Subcutaneous abdominal adipose tissue (tissue), 5 donors: ENCODE results near the gene CADM1.

ENCODE experiments used
- H3K27ac ChIP-seq: one replicate; pipeline ENCODE4 v1.7.0; 2013; ENCODE audit warnings: low read depth, mild to moderate bottlenecking, inconsistent platforms, low read length, moderate library complexity
- H3K27me3 ChIP-seq, 5 donors: one replicate each; pipeline ENCODE4 v1.7.0; 2013; ENCODE audit warnings: low read length in 5 of 5, inconsistent platforms in 1 of 5; ENCODE audit not compliant: control insufficient read depth in 5 of 5, insufficient read depth in 4 of 5
- H3K36me3 ChIP-seq, 5 donors: one replicate each; pipeline ENCODE4 v1.7.0; 2013; ENCODE audit warnings: low read length in 5 of 5; ENCODE audit not compliant: control insufficient read depth in 5 of 5, insufficient read depth in 5 of 5
- H3K4me1 ChIP-seq, 5 donors: one replicate each; pipeline ENCODE4 v1.7.0; 2013; ENCODE audit warnings: low read length in 5 of 5, mild to moderate bottlenecking in 3 of 5, moderate library complexity in 1 of 5; ENCODE audit not compliant: control insufficient read depth in 5 of 5, insufficient read depth in 5 of 5
- H3K4me3 ChIP-seq, 5 donors: one replicate each; pipeline ENCODE4 v1.7.0; 2013; ENCODE audit warnings: low read length in 5 of 5, low read depth in 1 of 5
- H3K9ac ChIP-seq, 5 donors: one replicate each; pipeline ENCODE4 v1.7.0; 2013; ENCODE audit warnings: low read length in 5 of 5, mild to moderate bottlenecking in 4 of 5, moderate library complexity in 3 of 5
- H3K9me3 ChIP-seq, 5 donors: one replicate each; pipeline ENCODE4 v1.7.0; 2013; ENCODE audit warnings: low read length in 5 of 5; ENCODE audit not compliant: control insufficient read depth in 5 of 5
- donor health status: healthy.
- donor health status: healthy.
- donor health status: healthy.
- donor health status: healthy.
- donor health status: healthy.

CADM1 gene

GRCh38 chr11:115314330-115314920 lies 189.8 kb downstream of the CADM1 start:
- no peak overlapping the region for H3K27ac ChIP-seq
- no peaks in the 10 kb centered on the region for H3K4me1 ChIP-seq
- no peak overlapping the region for H3K9ac ChIP-seq
- H3K27me3 ChIP-seq, result no peaks in the 10 kb centered on the region
- H3K36me3 ChIP-seq, result no peaks in the 10 kb centered on the region
- H3K9me3 ChIP-seq, result no peaks in the 10 kb centered on the region
- no peak overlapping the region for H3K4me3 ChIP-seq

GRCh38 chr11:115313224-115313838 lies 190.9 kb downstream of the CADM1 start:
- no peak overlapping the region for H3K9ac ChIP-seq
- no peak overlapping the region for H3K4me3 ChIP-seq
- no peaks in the 10 kb centered on the region for H3K4me1 ChIP-seq
- H3K27me3 ChIP-seq, result no peaks in the 10 kb centered on the region
- no peaks in the 10 kb centered on the region for H3K9me3 ChIP-seq
- H3K27ac ChIP-seq, result no peak overlapping the region
- no peaks in the 10 kb centered on the region for H3K36me3 ChIP-seq

GRCh38 chr11:115311949-115312348 lies 192.3 kb downstream of the CADM1 start:
- no peak overlapping the region for H3K4me3 ChIP-seq
- no peaks in the 10 kb centered on the region for H3K9me3 ChIP-seq
- H3K4me1 ChIP-seq, result no peaks in the 10 kb centered on the region
- no peak overlapping the region for H3K9ac ChIP-seq
- no peaks in the 10 kb centered on the region for H3K36me3 ChIP-seq
- H3K27ac ChIP-seq, result no peak overlapping the region
- no peaks in the 10 kb centered on the region for H3K27me3 ChIP-seq

DNA sequence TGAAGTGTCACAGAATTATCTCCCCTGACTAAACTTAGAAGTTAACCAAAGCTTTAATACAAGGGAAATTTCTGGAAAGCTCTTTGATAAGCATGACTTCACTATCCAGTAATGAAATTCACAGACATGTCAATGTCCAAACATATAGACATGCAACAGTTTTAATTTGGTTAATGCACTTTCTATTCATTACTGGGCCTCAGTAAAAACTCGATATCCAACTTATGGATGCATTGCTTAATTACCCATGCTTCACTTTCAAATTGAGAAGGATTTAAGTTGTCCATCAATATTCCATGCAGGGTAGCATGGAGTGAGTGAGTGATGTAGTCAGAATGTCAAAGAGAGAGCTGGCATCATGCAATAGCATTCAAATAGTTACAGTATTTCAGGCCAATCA lies 197.5 kb downstream of the CADM1 start:
- no peak overlapping the region for H3K9ac ChIP-seq
- H3K4me1 ChIP-seq, result no peaks in the 10 kb centered on the region
- H3K36me3 ChIP-seq, result no peaks in the 10 kb centered on the region
- no peak overlapping the region for H3K4me3 ChIP-seq
- no peaks in the 10 kb centered on the region for H3K9me3 ChIP-seq
- no peak overlapping the region for H3K27ac ChIP-seq
- H3K27me3 ChIP-seq, result no peaks in the 10 kb centered on the region

- no peaks in the 10 kb centered on the region for H3K9me3 ChIP-seq
- no peak overlapping the region for H3K4me3 ChIP-seq
- no peak overlapping the region for H3K27ac ChIP-seq
- no peaks in the 10 kb centered on the region for H3K4me1 ChIP-seq
- H3K9ac ChIP-seq, result no peak overlapping the region
- no peaks in the 10 kb centered on the region for H3K27me3 ChIP-seq
- H3K36me3 ChIP-seq, result no peaks in the 10 kb centered on the region
These were observed 199.3 kb downstream of the CADM1 start for GRCh38 chr11:115304774-115305472.

DNA sequence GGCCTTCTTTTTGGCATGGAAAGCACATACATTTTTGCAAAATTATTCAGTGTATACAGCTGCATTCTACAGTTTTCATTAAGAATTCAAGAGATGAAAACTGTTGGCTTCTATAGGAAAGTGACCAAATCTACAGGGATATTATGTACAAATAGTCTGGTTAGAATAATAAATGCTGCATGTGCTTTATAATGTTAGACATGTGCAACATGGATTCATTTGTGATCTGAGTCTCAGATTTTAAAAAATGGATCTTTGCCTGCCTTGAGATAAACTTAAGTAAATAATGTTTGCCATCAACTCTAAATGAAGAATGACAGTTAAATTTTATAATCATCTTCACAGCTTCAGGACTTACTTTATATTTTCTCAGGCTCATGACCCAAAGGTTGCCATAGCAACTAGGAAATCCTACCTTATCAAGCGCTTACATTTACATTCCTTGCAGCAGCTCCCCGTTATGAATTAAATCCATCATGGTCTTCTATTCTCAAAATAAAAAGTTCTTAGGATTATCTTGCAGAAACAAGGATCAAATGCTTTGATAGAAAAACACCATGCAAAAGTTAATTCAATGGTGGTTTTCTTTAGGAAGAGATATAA lies 200.2 kb downstream of the CADM1 start:
- Histone ChIP-seq H3K4me3 (no peak overlapping the region), H3K27ac (no peak overlapping the region), H3K9ac (no peak overlapping the region), H3K36me3 (no peaks in the 10 kb centered on the region), H3K9me3 (no peaks in the 10 kb centered on the region), H3K27me3 (no peaks in the 10 kb centered on the region), H3K4me1 (no peaks in the 10 kb centered on the region)

DNA sequence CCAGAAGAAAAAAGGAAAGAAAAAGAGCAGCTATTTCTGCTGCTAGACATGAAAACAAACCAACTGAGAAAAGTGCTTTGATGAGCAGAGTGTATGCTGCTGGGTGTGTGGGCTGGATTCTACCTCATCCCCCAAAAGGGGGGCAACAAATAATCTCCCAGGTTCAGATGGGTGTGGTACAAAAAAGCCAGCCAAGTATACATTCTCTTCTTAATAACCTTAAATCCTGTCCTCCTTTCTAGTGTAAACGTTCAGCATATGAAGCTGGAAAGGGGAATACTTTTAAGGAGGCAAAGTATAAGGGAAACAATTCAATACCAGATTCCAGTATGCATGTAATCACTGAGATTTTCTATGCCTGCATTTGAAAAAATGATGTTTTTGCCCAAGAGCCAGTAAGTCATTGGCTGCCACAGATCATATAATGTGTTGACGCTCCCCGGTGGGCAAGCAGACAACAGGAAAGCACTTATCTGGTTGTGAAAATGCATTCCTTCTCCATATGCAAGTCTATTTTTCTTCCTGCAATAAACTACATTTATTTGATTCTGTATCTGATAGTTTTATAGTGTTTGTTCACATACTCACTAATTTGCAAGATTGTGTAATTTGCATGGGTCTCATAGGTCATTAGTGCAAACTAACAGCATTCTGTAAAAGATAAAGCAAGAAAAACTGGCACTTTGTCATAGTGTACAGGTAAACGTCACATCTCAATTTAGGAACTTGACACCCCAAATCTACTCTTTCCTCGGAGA lies 201.1 kb downstream of the CADM1 start:
- Histone ChIP-seq H3K36me3 (no peaks in the 10 kb centered on the region), H3K9ac (no peak overlapping the region), H3K27ac (no peak overlapping the region), H3K9me3 (no peaks in the 10 kb centered on the region), H3K4me3 (no peak overlapping the region), H3K4me1 (no peaks in the 10 kb centered on the region), H3K27me3 (no peaks in the 10 kb centered on the region)

DNA sequence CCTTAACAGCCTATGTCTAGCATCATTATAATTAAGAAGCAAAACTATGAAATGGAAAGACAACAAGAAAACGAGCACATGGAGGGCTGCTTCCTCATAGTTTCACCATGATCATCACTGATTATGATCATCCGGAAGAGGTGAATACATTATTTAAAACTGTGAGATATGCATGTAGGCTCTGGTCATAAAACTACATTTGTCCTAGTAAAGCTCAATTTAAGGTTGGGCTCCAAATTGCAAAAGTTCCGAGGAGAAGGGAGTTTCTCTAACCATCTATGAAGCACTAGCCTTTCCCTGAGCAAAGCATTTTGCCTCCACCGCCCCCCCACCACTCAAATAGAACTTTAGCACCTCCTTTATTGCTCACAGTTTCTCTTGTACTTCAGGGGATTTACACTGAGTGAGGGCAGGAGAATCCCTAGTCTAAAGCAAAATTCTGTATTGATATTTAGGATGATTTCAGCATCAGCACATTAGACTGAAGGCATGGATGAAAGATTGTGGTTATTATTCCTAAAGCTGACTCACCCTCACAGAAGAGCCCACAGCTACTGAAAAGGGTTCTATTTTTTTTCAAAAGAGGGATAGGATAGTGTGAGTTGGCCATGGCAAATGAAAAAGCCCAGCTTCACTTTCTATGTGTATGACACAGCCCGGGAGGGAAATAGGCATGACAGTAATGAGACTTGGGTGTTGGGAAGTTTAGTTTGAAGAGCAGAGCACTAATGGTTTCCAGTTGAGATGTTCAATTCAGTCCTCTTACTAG lies 203.4 kb downstream of the CADM1 start:
- Histone ChIP-seq H3K9ac (no peak overlapping the region), H3K9me3 (no peaks in the 10 kb centered on the region), H3K27me3 (no peaks in the 10 kb centered on the region), H3K4me3 (no peak overlapping the region), H3K36me3 (no peaks in the 10 kb centered on the region), H3K4me1 (no peaks in the 10 kb centered on the region), H3K27ac (no peak overlapping the region)

- Histone ChIP-seq H3K9ac (no peak overlapping the region), H3K4me3 (no peak overlapping the region), H3K27me3 (no peaks in the 10 kb centered on the region), H3K4me1 (no peaks in the 10 kb centered on the region), H3K36me3 (no peaks in the 10 kb centered on the region), H3K27ac (no peak overlapping the region), H3K9me3 (no peaks in the 10 kb centered on the region)
These were observed 205.8 kb downstream of the CADM1 start for GRCh38 chr11:115298300-115299012.
